BE2C (cell line): Measurements from ENCODE around the gene RBPJL.

Experiments
- DNase-seq: peaks from one replicate; pipeline ENCODE4 v3.0.0-alpha.2; 2020
- H3K27me3 ChIP-seq: fragments of 250-450 bp; sonication (Bioruptor Pico); 2 replicates; pipeline ENCODE4 v1.5.1; 2020; ENCODE audit warnings: mild to moderate bottlenecking
- H3K36me3 ChIP-seq: fragments of 250-450 bp; sonication (Bioruptor Pico); 2 replicates; pipeline ENCODE4 v1.5.1; 2020; ENCODE audit warnings: mild to moderate bottlenecking
- H3K4me1 ChIP-seq: fragments of 250-450 bp; sonication (Bioruptor Pico); 2 replicates; pipeline ENCODE4 v1.5.1; 2020
- H3K4me3 ChIP-seq: 2 replicates; pipeline ENCODE4 v1.5.1; 2011; ENCODE audit warnings: low read depth, low read length
- H3K9me3 ChIP-seq: fragments of 250-450 bp; sonication (Bioruptor Pico); 2 replicates; pipeline ENCODE4 v1.5.1; 2020
- CTCF ChIP-seq: IDR thresholded peaks from 2 replicates; pipeline ENCODE4 v1.5.1; 2012; ENCODE audit warnings: mild to moderate bottlenecking, low read depth, low read length

Gene RBPJL

GRCh38 chr20:45354423-45355208, 48.0 kb downstream of the RBPJL start:
- DNase-seq = no peak
- H3K4me1 ChIP-seq = no peaks in the 10 kb centered on the region

GRCh38 chr20:45355209-45356084, 48.8 kb downstream of the RBPJL start:
- Histone ChIP-seq H3K4me1 (no peaks in the 10 kb centered on the region), H3K27me3 (no peaks in the 10 kb centered on the region), H3K9me3 (no peaks in the 10 kb centered on the region), H3K36me3 (no peaks in the 10 kb centered on the region), H3K4me3 (no peak overlapping the region)
- TF ChIP-seq CTCF = no peak
- no peak for DNase-seq

More at GRCh38 chr20:45354423-45355208, 48.0 kb downstream of the RBPJL start:
- H3K9me3 ChIP-seq = no peaks in the 10 kb centered on the region
- no peaks in the 10 kb centered on the region for H3K36me3 ChIP-seq
- TF ChIP-seq CTCF = no peak
- H3K27me3 ChIP-seq = no peaks in the 10 kb centered on the region
- H3K4me3 ChIP-seq = no peak overlapping the region

- DNase-seq = no peak
- no peaks in the 10 kb centered on the region for H3K9me3 ChIP-seq
- TF ChIP-seq CTCF = no peak
- no peak overlapping the region for H3K4me3 ChIP-seq
- H3K4me1 ChIP-seq = no peaks in the 10 kb centered on the region
- H3K27me3 ChIP-seq = no peaks in the 10 kb centered on the region
- H3K36me3 ChIP-seq = no peaks in the 10 kb centered on the region
Measured at GRCh38 chr20:45358282-45359068, 51.8 kb downstream of the RBPJL start.

- H3K36me3 ChIP-seq = no peaks in the 10 kb centered on the region
- H3K4me3 ChIP-seq = no peak overlapping the region
- H3K9me3 ChIP-seq = no peaks in the 10 kb centered on the region
- H3K4me1 ChIP-seq = no peaks in the 10 kb centered on the region
- no peak for DNase-seq
- no peaks in the 10 kb centered on the region for H3K27me3 ChIP-seq
- TF ChIP-seq CTCF = no peak
Measured at GRCh38 chr20:45359069-45359405, 52.4 kb downstream of the RBPJL start.

GRCh38 chr20:45359406-45360148, 52.9 kb downstream of the RBPJL start:
- no peaks in the 10 kb centered on the region for H3K4me1 ChIP-seq
- no peaks in the 10 kb centered on the region for H3K27me3 ChIP-seq
- no peak for DNase-seq
- no peaks in the 10 kb centered on the region for H3K36me3 ChIP-seq
- H3K4me3 ChIP-seq = no peak overlapping the region
- no peaks in the 10 kb centered on the region for H3K9me3 ChIP-seq
- TF ChIP-seq CTCF = no peak
